Activated naive CD4-positive, alpha-beta T cell treated with Interleukin-2 at 50 U/mL for 16 hours (primary cell): ENCODE results near the gene MXD3.
A peak's percentile ranks its signal among the peaks of the same experiment; 100 is the strongest.

Experiments
- DNase-seq: peaks from one replicate; pipeline ENCODE4 v3.0.0-alpha.2; 2020

The MXD3 gene

GRCh38 chr5:177302354-177303110, 9.2 kb downstream of the MXD3 start:
- DNase-seq = no peak

DNA sequence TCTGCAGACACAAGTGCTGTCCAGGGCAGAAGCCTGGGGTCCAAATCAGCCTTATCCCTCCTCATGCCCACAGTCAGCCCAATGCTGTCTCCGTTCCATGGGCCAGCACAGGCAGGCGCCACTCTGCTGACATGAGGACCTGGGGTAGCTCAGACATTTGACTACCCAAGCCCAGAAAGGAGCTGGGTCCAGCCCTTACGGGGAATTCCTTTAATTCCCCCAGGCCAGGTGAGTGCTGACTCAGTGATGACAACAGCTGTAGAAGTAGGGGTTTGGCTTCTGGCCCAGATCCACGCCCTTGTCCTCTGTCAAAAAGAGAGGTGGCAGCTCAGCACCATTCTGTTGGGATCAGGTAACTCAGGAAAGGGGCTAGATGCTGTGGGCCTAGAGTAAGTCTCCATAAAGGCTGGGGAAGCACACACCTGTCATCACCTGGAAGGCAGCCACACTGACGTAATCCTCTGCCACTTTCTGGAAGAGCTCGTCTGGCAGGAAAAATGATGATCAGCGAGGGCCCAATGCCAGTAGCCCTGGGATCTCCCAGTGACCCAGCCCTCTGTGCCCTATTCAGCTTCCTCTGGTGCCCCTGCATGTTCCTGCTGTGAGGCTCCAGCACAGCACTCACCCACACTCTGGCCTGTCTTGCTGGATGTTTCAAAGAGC, 10.1 kb downstream of the MXD3 start:
- peak; percentile 23 for DNase-seq

DNA sequence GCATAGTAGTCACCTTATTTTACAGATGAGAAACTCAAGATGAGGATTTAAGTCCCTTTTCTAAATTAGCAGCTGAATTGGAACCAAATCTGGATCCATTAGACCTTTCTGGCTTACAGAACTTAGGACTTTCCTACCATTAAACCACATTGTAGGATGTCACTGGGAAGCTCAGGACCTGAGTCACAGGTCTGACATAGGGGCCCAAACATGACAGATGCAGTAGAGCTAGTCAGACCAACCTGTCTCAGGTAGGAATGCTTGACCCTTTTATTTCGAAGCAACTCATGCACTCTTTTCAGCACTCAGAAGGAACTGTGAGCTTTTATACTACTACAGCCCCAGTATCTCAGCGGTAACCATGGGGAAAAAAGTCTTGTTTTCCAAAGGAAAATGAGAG, 10.7 kb downstream of the MXD3 start:
- no peak for DNase-seq

DNA sequence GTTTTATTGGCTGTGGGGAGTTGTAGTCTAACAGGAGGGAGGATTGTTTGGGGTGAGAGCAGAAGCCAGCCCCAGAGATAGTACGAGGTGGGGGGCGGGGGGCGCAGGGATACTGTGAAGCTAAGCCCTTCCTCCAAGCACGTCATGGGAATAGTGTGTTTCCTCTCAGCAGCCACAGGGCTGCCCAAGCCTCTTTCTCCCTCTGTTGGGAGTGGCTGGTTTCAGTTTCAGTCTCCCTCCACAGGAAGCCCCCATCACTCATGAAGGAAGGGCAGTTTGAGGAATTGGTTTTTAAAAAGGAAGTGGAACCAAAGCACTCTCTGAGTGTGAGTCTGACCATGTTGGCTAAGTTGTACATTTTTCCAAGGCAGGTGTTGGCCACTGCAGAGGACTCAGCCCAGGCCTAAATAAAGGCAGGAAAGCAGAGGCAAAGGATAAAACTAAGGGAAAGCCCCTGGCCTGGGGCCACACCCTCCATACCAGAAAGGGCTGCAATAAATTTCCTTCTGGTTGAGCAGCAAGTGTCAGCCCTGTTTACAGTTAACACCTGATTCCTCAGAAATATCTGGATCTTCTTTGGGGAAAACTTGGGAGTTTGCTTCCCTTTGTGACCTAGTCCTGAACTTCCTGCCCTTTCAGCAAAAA, 11.3 kb downstream of the MXD3 start:
- DNase-seq = peak; percentile 46

DNA sequence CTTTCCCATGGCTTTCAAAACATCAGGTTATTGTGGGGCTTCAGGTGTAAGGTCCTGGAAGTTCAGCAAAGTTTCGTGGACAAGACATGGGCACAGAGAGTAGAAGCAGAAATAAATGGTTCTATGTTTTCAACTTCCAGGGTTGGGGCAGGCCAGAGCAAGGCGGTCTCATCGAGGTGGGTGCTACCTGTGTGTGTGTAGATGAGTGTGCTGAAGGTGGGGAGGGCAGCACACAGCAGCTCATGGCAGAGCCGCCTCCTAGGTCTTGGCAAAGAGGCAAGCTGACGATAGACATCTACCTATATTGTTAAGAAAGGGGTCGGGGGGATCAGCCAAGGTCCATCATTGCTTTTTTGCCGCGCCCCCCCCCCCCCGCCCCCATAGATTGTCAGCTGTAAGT, 12.0 kb downstream of the MXD3 start:
- no peak for DNase-seq

GRCh38 chr5:177297922-177298321, 13.8 kb downstream of the MXD3 start:
- DNase-seq = no peak

GRCh38 chr5:177296581-177296980, 15.1 kb downstream of the MXD3 start:
- no peak for DNase-seq

DNA sequence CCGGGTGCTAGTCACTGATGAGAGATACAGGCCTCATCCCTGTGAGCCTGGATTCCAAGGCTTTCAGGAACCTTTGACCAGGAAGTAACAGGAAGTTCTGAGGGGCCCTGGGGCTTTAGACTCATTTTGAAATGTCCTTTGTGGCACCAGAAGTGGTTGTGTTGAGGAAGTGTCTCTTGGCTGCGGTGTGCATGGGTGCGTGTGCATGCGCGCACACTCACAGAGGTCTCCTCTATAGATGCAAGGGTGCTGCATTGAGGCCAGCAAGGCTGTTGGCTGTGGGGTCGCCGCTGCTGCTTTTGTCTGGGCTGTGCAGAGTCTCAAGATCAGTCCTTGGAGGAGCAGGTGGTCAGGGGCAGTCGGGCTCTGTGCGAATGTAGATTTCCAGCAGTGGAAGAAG, 15.8 kb downstream of the MXD3 start:
- no peak for DNase-seq

GRCh38 chr5:177294632-177295031, 17.1 kb downstream of the MXD3 start:
- DNase-seq = no peak

GRCh38 chr5:177293819-177294581, 17.7 kb downstream of the MXD3 start:
- no peak for DNase-seq

- DNase-seq = no peak
Observed at GRCh38 chr5:177291735-177292134, 20.0 kb downstream of the MXD3 start.

- no peak for DNase-seq
Observed at GRCh38 chr5:177290816-177291596, 20.7 kb downstream of the MXD3 start.

DNA sequence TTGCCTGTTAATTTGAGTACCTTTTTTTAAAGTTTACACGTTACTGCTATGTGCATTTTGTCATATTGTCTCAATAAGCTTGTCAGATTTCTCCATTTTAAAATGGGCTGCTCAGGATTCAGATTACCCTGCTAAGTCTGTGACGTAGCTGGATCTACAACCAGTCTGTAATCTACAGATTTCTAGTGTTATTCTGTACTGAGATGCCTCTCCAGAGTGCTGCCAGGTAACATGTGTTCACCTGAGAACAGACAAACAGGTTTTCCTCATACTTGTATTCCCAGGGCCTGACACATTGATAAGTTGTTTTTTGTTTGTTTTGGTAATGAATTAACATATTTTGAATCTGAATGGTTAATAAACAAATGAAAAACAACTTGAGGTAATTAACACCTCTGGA, 23.5 kb downstream of the MXD3 start:
- no peak for DNase-seq

DNA sequence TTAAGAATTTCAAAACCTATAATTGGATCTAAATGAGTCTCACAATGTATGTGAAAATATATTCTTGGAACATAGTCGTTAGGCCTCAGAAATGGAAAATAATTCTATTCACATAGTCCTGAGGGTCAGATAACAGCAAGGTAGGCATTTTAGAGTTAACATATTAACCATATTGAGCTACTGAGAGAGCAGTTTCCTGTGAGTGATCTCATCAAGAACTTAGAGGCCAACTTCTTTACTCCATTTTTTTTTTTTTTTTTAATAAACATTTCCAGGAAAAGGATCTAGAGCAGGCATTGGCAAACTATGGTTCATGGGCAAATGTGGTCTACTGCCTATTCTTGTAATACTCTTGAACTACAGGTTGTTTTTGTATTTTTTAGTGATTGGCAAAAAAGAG, 34.8 kb downstream of the MXD3 start:
- no peak for DNase-seq

GRCh38 chr5:177275883-177276282, 35.8 kb downstream of the MXD3 start:
- no peak for DNase-seq

- no peak for DNase-seq
Observed at GRCh38 chr5:177271113-177271512, 40.6 kb downstream of the MXD3 start.

- DNase-seq = no peak
Observed at GRCh38 chr5:177270653-177271052, 41.0 kb downstream of the MXD3 start.

GRCh38 chr5:177269976-177270375, 41.7 kb downstream of the MXD3 start:
- no peak for DNase-seq

DNA sequence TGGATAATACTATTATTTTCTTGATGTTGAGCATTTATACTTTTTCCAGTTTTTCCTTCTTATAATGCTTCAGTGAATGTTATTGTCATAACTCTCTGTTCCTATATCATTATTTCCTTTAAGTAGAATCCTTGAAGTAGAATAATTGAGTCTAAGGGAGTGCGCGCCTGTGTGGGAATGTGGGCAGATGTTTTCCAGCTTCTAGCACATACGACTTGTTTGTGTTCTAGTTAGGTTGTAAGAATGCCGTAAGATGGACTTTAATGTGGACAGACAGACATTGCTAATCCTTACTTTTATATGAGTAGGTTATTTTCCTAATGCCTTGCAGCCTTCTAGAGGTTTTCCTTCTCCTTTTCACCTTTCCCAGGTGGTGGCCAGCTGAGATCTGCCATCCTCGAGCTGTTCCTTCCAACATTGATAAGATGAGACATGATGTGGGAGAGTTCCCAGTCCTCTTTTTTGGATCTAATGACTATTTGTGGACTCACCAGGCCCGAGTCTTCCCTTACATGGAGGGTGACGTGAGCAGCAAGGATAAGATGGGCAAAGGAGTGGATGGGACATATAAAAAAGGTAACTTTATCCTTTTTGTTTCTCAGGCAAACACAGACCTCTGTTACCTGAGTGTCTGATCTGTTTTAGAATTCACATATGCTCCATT, 42.3 kb downstream of the MXD3 start:
- DNase-seq = no peak

DNA sequence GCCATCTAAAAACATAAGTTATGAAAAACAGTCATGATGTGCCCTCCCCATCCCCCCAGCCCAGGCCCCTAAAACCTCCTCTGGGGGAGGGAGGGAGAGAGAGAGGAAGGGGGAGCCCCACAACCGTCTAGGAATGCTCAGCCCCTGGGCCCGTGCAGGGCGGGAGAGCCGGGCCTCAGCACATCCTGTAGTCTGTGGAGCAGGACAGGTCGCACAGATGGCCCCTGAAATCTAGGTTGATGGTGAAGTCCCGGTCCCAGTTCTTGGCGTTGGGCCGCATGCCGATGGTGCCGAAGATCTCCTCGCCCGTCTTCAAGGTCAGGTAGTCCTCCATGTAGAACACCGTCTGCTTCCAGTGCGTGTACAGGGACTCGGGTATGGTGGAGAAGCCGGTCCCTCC, 46.3 kb downstream of the MXD3 start:
- no peak for DNase-seq

DNA sequence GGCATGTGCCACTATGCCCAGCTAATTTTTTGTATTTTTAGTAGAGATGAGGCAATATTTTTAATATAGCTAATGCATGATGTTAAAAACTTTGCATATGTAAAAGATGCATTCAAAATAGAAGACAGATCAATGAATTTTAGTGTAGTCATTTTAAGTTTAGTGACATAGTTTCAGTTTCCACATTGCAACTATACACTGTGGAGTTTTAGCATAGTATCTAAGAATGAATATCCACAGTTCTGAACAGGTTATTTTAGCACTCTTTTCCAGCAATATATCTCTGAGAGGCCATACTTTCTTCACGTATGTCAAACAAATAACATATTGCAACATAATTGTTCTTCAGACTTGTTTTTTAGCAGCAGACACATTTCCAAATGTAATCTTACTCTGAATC, 47.5 kb downstream of the MXD3 start:
- no peak for DNase-seq

- DNase-seq = no peak
Observed at GRCh38 chr5:177261510-177261909, 50.2 kb downstream of the MXD3 start.
